OCI-LY7 (cell line): Measurements from ENCODE around the gene TMEM273.

Experiments used
- CTCF ChIP-seq: fragments of 200-600 bp; sonication (generic); conservative IDR thresholded peaks from 2 replicates; pipeline ENCODE4 v1.5.1; 2014; ENCODE audit warnings: mild to moderate bottlenecking, antibody characterized with exemption, low read length, moderate library complexity, mixed read lengths
- EZH2phosphoT487 ChIP-seq: fragments of 200-600 bp; sonication (generic); IDR thresholded peaks from 2 replicates; pipeline ENCODE4 v1.6.1; 2018; ENCODE audit warnings: low read depth, borderline replicate concordance, mild to moderate bottlenecking, mixed run types, antibody characterized with exemption, low read length, moderate library complexity, mixed read lengths

- TF ChIP-seq CTCF (no peak), EZH2phosphoT487 (no peak)
Measured at GRCh38 chr10:49172777-49173132, 15.4 kb downstream of the TMEM273 start.
